Osteoblast (primary cell): ENCODE measurements around the gene FAM120B. TPM values are rescaled to one million over a fixed set of nuclear protein-coding genes. Genes with fewer than 3 reads are reported as not detected.
A peak's percentile ranks its signal among the peaks of the same experiment; 100 is the strongest.

Experiments
- DNase-seq: peaks from one replicate; pipeline ENCODE4 v3.0.0; 2011; ENCODE audit warnings: low spot score, mixed read lengths; ENCODE audit not compliant: insufficient read length; ENCODE audit errors: missing footprints
- H2AFZ ChIP-seq: 2 replicates; pipeline ENCODE4 v1.6.0; 2011; ENCODE audit warnings: mild to moderate bottlenecking, low read length
- H3K27ac ChIP-seq: 2 replicates; pipeline ENCODE4 v1.5.1; 2011; ENCODE audit warnings: mild to moderate bottlenecking, low read depth, low read length, moderate library complexity
- H3K27me3 ChIP-seq: 2 replicates; pipeline ENCODE4 v1.6.0; 2012; ENCODE audit warnings: mild to moderate bottlenecking, control low read depth, inconsistent platforms, low read length, moderate library complexity; ENCODE audit not compliant: insufficient read depth
- H3K36me3 ChIP-seq: 2 replicates; pipeline ENCODE4 v1.5.1; 2011; ENCODE audit warnings: mild to moderate bottlenecking, low read length, control low read depth, moderate library complexity; ENCODE audit not compliant: insufficient read depth
- H3K4me1 ChIP-seq: 2 replicates; pipeline ENCODE4 v1.5.1; 2011; ENCODE audit warnings: mild to moderate bottlenecking, low read length, control low read depth, moderate library complexity; ENCODE audit not compliant: insufficient read depth
- H3K4me2 ChIP-seq: 2 replicates; pipeline ENCODE4 v1.6.0; 2011; ENCODE audit warnings: mild to moderate bottlenecking, low read length; ENCODE audit not compliant: insufficient read depth
- H3K4me3 ChIP-seq: fragments of 200-600 bp; sonication (generic); 3 replicates; pipeline ENCODE4 v1.5.1; 2012; ENCODE audit warnings: mild to moderate bottlenecking, low read length, inconsistent platforms; ENCODE audit not compliant: insufficient read depth
- H3K79me2 ChIP-seq: 2 replicates; pipeline ENCODE4 v1.6.0; 2012; ENCODE audit warnings: mild to moderate bottlenecking, low read length, control low read depth, inconsistent platforms; ENCODE audit not compliant: insufficient read depth
- H3K9me3 ChIP-seq: 2 replicates; pipeline ENCODE4 v1.5.1; 2011; ENCODE audit warnings: low read depth, low read length, control low read depth
- H4K20me1 ChIP-seq: 2 replicates; pipeline ENCODE4 v1.6.0; 2012; ENCODE audit warnings: mild to moderate bottlenecking, low read length, control low read depth; ENCODE audit not compliant: insufficient read depth
- CTCF ChIP-seq: IDR thresholded peaks from 2 replicates; pipeline ENCODE4 v1.5.1; 2011; ENCODE audit warnings: mild to moderate bottlenecking, low read depth, low read length, moderate library complexity; ENCODE audit errors: extremely low read depth
- total RNA-seq: library from RNA; depleted of rRNA; stranded (reverse); fragments of >200 nt; gene quantifications from 2 replicates; pipeline ENCODE4 v1.2.3, GENCODE V29; 2012

The FAM120B gene
- total RNA-seq, 1 donor = 13.4 TPM

- Histone ChIP-seq H3K27ac (no peak overlapping the region), H4K20me1 (no peaks in the 10 kb centered on the region), H3K4me1 (no peaks in the 10 kb centered on the region), H3K4me3 (no peak overlapping the region), H3K27me3 (peaks cover 13% of the 10 kb centered on the region), H3K36me3 (no peaks in the 10 kb centered on the region), H3K79me2 (no peaks in the 10 kb centered on the region), H3K9me3 (no peaks in the 10 kb centered on the region), H3K4me2 (no peak overlapping the region), H2AFZ (no peak overlapping the region)
- peak; percentile 71 for DNase-seq
- TF ChIP-seq CTCF = no peak
These were observed 142.4 kb downstream of the FAM120B start for GRCh38 chr6:170448751-170449630.

- Histone ChIP-seq H3K4me3 (no peak overlapping the region), H3K79me2 (no peaks in the 10 kb centered on the region), H3K27me3 (peaks cover 13% of the 10 kb centered on the region), H3K36me3 (no peaks in the 10 kb centered on the region), H3K4me1 (no peaks in the 10 kb centered on the region), H3K4me2 (no peak overlapping the region), H2AFZ (no peak overlapping the region), H3K27ac (no peak overlapping the region), H4K20me1 (no peaks in the 10 kb centered on the region), H3K9me3 (no peaks in the 10 kb centered on the region)
- no peak for TF ChIP-seq CTCF
- peak; percentile 77 for DNase-seq
These were observed 143.5 kb downstream of the FAM120B start for GRCh38 chr6:170449835-170450753.

GRCh38 chr6:170450916-170451761, 144.6 kb downstream of the FAM120B start:
- no peaks in the 10 kb centered on the region for H3K36me3 ChIP-seq
- H3K4me2 ChIP-seq = no peak overlapping the region
- no peaks in the 10 kb centered on the region for H3K4me1 ChIP-seq
- peaks cover 9% of the 10 kb centered on the region for H3K27me3 ChIP-seq
- no peaks in the 10 kb centered on the region for H4K20me1 ChIP-seq
- no peaks in the 10 kb centered on the region for H3K79me2 ChIP-seq
- H2AFZ ChIP-seq = no peak overlapping the region
- H3K27ac ChIP-seq = no peak overlapping the region
- no peaks in the 10 kb centered on the region for H3K9me3 ChIP-seq
- no peak overlapping the region for H3K4me3 ChIP-seq
- TF ChIP-seq CTCF = no peak
- peak; percentile 72 for DNase-seq
